ENCODE results near the gene RIPPLY3.

RIPPLY3 gene

GRCh38 chr21:37064841-37065240 is 58.3 kb downstream of the RIPPLY3 start:
- DNase-seq = no peak

GRCh38 chr21:37065561-37066177 is 59.2 kb downstream of the RIPPLY3 start:
- DNase-seq = no peak

Data from NCI-H524 treated with DMSO at 0.1 percent for 48 hours (cell line).